Hepatocyte (in vitro differentiated cells): ENCODE measurements around the gene TMEM132A.

ENCODE experiments used
- CTCF ChIP-seq: fragments of 200-600 bp; sonication (generic); IDR thresholded peaks from 2 replicates; pipeline ENCODE4 v1.5.1; 2016; ENCODE audit warnings: antibody characterized with exemption, mild to moderate bottlenecking; ENCODE audit not compliant: poor library complexity
- EZH2 ChIP-seq: fragments of 200-600 bp; sonication (generic); IDR thresholded peaks from 2 replicates; pipeline ENCODE4 v1.6.1; 2016; ENCODE audit warnings: antibody characterized with exemption, mild to moderate bottlenecking, borderline replicate concordance

- no peak for TF ChIP-seq CTCF
- no peak for TF ChIP-seq EZH2
Observed at GRCh38 chr11:60935676-60936442, 11.6 kb downstream of the TMEM132A start.
